ENCODE data around the gene CUL3. TPM values are rescaled to one million over a fixed set of nuclear protein-coding genes. Genes with fewer than 3 reads are reported as not detected.

Gene CUL3
- total and polyA plus RNA-seq, 2 of the 13 experiments (the other 11 are each of a cell fraction or from before 2014, with no cell fraction given) = 33.2 to 62.3 TPM

- TF ChIP-seq THAP9 (CRISPR knock-in tag; IDR thresholded peaks at IDR 0.05; ENCODE audit: borderline replicate concordance) (no peak), FOSL1 (CRISPR knock-in tag; IDR thresholded peaks at IDR 0.05; ENCODE audit: borderline replicate concordance) (no peak), PTBP1 (IDR thresholded peaks at IDR 0.05; ENCODE audit: low read depth, low read length, poor library complexity, severe bottlenecking) (no peak), ASH2L (IDR thresholded peaks at IDR 0.05; ENCODE audit: insufficient read length, low read depth, low read length) (peak; percentile 10), UBTF (CRISPR knock-in tag; IDR thresholded peaks at IDR 0.05) (peak; percentile 95), TARDBP (CRISPR knock-in tag; IDR thresholded peaks at IDR 0.05) (no peak), GABPB1 (CRISPR knock-in tag; IDR thresholded peaks at IDR 0.05) (no peak), ZXDC (CRISPR knock-in tag; IDR thresholded peaks at IDR 0.05) (0 out of 2 replicates have a peak, but pooled peaks have one; percentile 59), GATAD1 (CRISPR knock-in tag; IDR thresholded peaks at IDR 0.05) (no peak), NFYC (CRISPR knock-in tag; IDR thresholded peaks at IDR 0.05) (no peak), ZNF451 (CRISPR knock-in tag; IDR thresholded peaks at IDR 0.05) (no peak), PHF8 (CRISPR knock-in tag; IDR thresholded peaks at IDR 0.05) (peak; percentile 66), REPIN1 (CRISPR knock-in tag; IDR thresholded peaks at IDR 0.05; ENCODE audit: borderline replicate concordance, low read depth) (no peak), ZNF780A (CRISPR knock-in tag; IDR thresholded peaks at IDR 0.05) (0 out of 2 replicates have a peak, but pooled peaks have one; percentile 8), MXI1 (IDR thresholded peaks at IDR 0.05; ENCODE audit: borderline replicate concordance, low read depth, low read length) (0 out of 3 replicates have a peak, but pooled peaks have one; percentile 0), ISL2 (CRISPR knock-in tag; IDR thresholded peaks at IDR 0.05) (no peak), ZNF816 (CRISPR knock-in tag; IDR thresholded peaks at IDR 0.05; ENCODE audit: borderline replicate concordance) (no peak), IKZF4 (CRISPR knock-in tag; IDR thresholded peaks at IDR 0.05; ENCODE audit: borderline replicate concordance, low read depth, not compliant biosample characterization) (peak; percentile 78), SMARCE1 (IDR thresholded peaks at IDR 0.05; ENCODE audit: borderline replicate concordance) (no peak), ZSCAN21 (CRISPR knock-in tag; IDR thresholded peaks at IDR 0.05; ENCODE audit: borderline replicate concordance) (peak; percentile 49; the same call in 1 of the 2 replicates), GLMP (CRISPR knock-in tag; IDR thresholded peaks at IDR 0.05; ENCODE audit: borderline replicate concordance) (0 out of 2 replicates have a peak, but pooled peaks have one; percentile 85)
Observed at GRCh38 chr2:224584785-224585210, 365 bp downstream of the CUL3 start (continued).
